ENCODE results near the gene CFLAR.

DNA sequence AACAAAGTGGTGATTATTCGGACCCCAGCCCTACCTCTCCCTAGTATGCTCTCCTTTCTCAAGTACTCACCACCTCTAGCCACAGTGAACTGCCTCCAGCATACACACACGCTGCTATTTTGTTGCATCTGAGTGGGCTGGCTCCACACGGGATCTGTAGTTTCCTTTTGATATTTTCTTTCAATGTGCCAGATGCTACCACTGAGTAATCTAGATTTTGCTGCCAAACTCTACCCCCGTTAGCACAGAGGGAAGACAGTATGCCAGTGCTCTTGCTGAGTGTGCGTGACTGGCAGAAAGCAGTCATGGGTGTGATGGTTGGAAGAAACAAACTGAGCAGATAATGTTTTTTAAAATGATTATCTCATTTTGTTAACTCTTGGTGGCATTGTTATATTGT is 11.6 kb downstream of the CFLAR start:
- TF ChIP-seq CTCF (IDR thresholded peaks at IDR 0.05; ENCODE audit: low read length) (no peak), EZH2 (optimal IDR thresholded peaks at IDR 0.05; ENCODE audit: low read depth, low read length) (no peak)
